Measurements from ENCODE around the gene PACRG. TPM values are rescaled to one million over a fixed set of nuclear protein-coding genes. Genes with fewer than 3 reads are reported as not detected.

The PACRG gene
- total RNA-seq, 2 experiments from 2014 or later, result not detected

DNA sequence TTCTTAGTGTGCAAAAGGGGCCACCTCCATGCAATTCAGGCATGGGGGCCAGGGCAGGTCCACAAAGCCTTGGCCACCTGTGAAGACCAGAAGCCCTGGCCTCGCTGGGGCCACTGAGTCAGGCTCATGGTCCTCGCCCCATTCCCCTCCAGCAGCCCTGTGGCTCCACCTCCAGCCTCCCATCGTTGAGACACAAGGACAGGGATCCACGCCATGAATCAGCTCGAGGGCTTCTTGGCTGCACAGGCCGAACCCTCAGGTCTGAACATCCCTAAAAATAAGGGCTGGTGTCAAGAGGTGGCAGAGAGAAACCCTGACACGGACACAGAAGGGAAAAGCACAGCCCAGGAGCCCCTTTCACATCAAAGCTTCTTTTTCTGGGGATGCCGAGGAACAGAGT lies 618.2 kb downstream of the PACRG start:
- intact Hi-C loops (cut with micrococcal nuclease; ENCODE audit: unreplicated experiment), result no loop called here
- Histone ChIP-seq H3K4me2 (ENCODE audit: low read length) (no peak overlapping the region), H3K36me3 (ENCODE audit: insufficient read depth, low read length) (no peaks in the 10 kb centered on the region), H2AFZ (ENCODE audit: low read length) (no peak overlapping the region), H3K9me3 (ENCODE audit: low read length) (no peaks in the 10 kb centered on the region), H3K27ac (ENCODE audit: low read depth, low read length, poor library complexity, severe bottlenecking) (no peak overlapping the region), H4K20me1 (ENCODE audit: insufficient read depth, low read length) (no peaks in the 10 kb centered on the region), H3K4me3 (ENCODE audit: low read depth, low read length, poor library complexity, severe bottlenecking) (no peak overlapping the region), H3K9me2 (ENCODE audit: insufficient read depth, low read length) (no peaks in the 10 kb centered on the region), H3K79me2 (ENCODE audit: insufficient read depth, low read depth, low read length) (no peaks in the 10 kb centered on the region), H3K4me1 (ENCODE audit: insufficient read depth, low read length, poor library complexity, severe bottlenecking) (no peaks in the 10 kb centered on the region)
- no peak for DNase-seq (ENCODE audit: low spot score)
- CTCF ChIA-PET (ENCODE audit: unreplicated experiment), result no interaction called here
- POLR2A ChIA-PET, result interaction anchor here (0.8 to 1.2 kb wide), 3 partner anchors 13 to 16 kb away, joined by 3 to 4 read pairs (median 3); no protein-coding TSS in a partner anchor
- TF ChIP-seq CTCF (conservative IDR thresholded peaks at IDR 0.05; ENCODE audit: low read length) (no peak), EZH2phosphoT487 (IDR thresholded peaks at IDR 0.05; ENCODE audit: borderline replicate concordance, low read depth, low read length) (no peak)
- no TSS peak for BruUV-seq (replicated peaks)

GRCh38 chr6:163346497-163346961 lies 618.8 kb downstream of the PACRG start:
- DNase-seq (ENCODE audit: low spot score), result no peak
- CTCF ChIA-PET (ENCODE audit: unreplicated experiment), result interaction anchor here (0.6 kb wide), 1 partner anchor 9 kb away, joined by 4 read pairs; no protein-coding TSS in a partner anchor
- H3K27ac ChIP-seq (ENCODE audit: low read depth, low read length, poor library complexity, severe bottlenecking), result no peak overlapping the region
- H3K4me2 ChIP-seq (ENCODE audit: low read length), result no peak overlapping the region
- BruUV-seq (replicated peaks), result no TSS peak
- no peaks in the 10 kb centered on the region for H3K4me1 ChIP-seq (ENCODE audit: insufficient read depth, low read length, poor library complexity, severe bottlenecking)
- no peak overlapping the region for H3K4me3 ChIP-seq (ENCODE audit: low read depth, low read length, poor library complexity, severe bottlenecking)
- intact Hi-C loops (cut with micrococcal nuclease; ENCODE audit: unreplicated experiment), result no loop called here
- H2AFZ ChIP-seq (ENCODE audit: low read length), result no peak overlapping the region
- POLR2A ChIA-PET, result interaction anchor here (0.8 to 1.2 kb wide), 2 partner anchors 14 to 15 kb away, joined by 3 to 4 read pairs; no protein-coding TSS in a partner anchor
- TF ChIP-seq CTCF (conservative IDR thresholded peaks at IDR 0.05; ENCODE audit: low read length) (no peak), EZH2phosphoT487 (IDR thresholded peaks at IDR 0.05; ENCODE audit: borderline replicate concordance, low read depth, low read length) (no peak)
- H4K20me1 ChIP-seq (ENCODE audit: insufficient read depth, low read length), result no peaks in the 10 kb centered on the region
- H3K36me3 ChIP-seq (ENCODE audit: insufficient read depth, low read length), result no peaks in the 10 kb centered on the region
- no peaks in the 10 kb centered on the region for H3K9me2 ChIP-seq (ENCODE audit: insufficient read depth, low read length)
- H3K9me3 ChIP-seq (ENCODE audit: low read length), result no peaks in the 10 kb centered on the region
- H3K79me2 ChIP-seq (ENCODE audit: insufficient read depth, low read depth, low read length), result no peaks in the 10 kb centered on the region

- POLR2A ChIA-PET, result interaction anchor here (1.2 kb wide), 1 partner anchor 15 kb away, joined by 4 read pairs; no protein-coding TSS in a partner anchor
- no TSS peak for BruUV-seq (replicated peaks)
- no peak overlapping the region for H3K4me2 ChIP-seq (ENCODE audit: low read length)
- H3K79me2 ChIP-seq (ENCODE audit: insufficient read depth, low read depth, low read length), result no peaks in the 10 kb centered on the region
- no peaks in the 10 kb centered on the region for H3K9me3 ChIP-seq (ENCODE audit: low read length)
- TF ChIP-seq EZH2phosphoT487 (IDR thresholded peaks at IDR 0.05; ENCODE audit: borderline replicate concordance, low read depth, low read length), result no peak
- CTCF ChIA-PET (ENCODE audit: unreplicated experiment), result interaction anchor here (0.6 kb wide), 1 partner anchor 10 kb away, joined by 4 read pairs; no protein-coding TSS in a partner anchor
- no peaks in the 10 kb centered on the region for H3K9me2 ChIP-seq (ENCODE audit: insufficient read depth, low read length)
- no peaks in the 10 kb centered on the region for H4K20me1 ChIP-seq (ENCODE audit: insufficient read depth, low read length)
- no peak for DNase-seq (ENCODE audit: low spot score)
- H3K27ac ChIP-seq (ENCODE audit: low read depth, low read length, poor library complexity, severe bottlenecking), result no peak overlapping the region
- no peaks in the 10 kb centered on the region for H3K4me1 ChIP-seq (ENCODE audit: insufficient read depth, low read length, poor library complexity, severe bottlenecking)
- no peaks in the 10 kb centered on the region for H3K36me3 ChIP-seq (ENCODE audit: insufficient read depth, low read length)
- H3K4me3 ChIP-seq (ENCODE audit: low read depth, low read length, poor library complexity, severe bottlenecking), result no peak overlapping the region
- intact Hi-C loops (cut with micrococcal nuclease; ENCODE audit: unreplicated experiment), result no loop called here
- H2AFZ ChIP-seq (ENCODE audit: low read length), result no peak overlapping the region
Observed at GRCh38 chr6:163347021-163347446, 619.3 kb downstream of the PACRG start.

Measured in OCI-LY7 (cell line).